ENCODE results near the gene CSTF1. TPM values are rescaled to one million over a fixed set of nuclear protein-coding genes. Genes with fewer than 3 reads are reported as not detected.

CSTF1 gene
- polyA plus RNA-seq, 1 of the 3 experiments (the other 2 are of a cell fraction): 23.4 TPM

- Histone ChIP-seq H3K9ac (no peak overlapping the region), H3K4me2 (no peak overlapping the region), H2AFZ (ENCODE audit: low read depth) (peak overlapping the region; percentile 83; the same call in 1 of the 2 replicates), H3K27ac (ENCODE audit: low read depth in 2 of 2, low read length in 1 of 2) (no peak overlapping the region), H3K4me3 (ENCODE audit: low read depth in 2 of 2, low read length in 1 of 2) (no peak overlapping the region), H3F3A (replicated peaks; ENCODE audit: insufficient read depth) (no peaks in the 10 kb centered on the region), H4K20me1 (ENCODE audit: insufficient read depth) (no peaks in the 10 kb centered on the region), H3K36me3 (replicated peaks in 1 of 2; ENCODE audit: control insufficient read depth in 1 of 2, insufficient read depth in 2 of 2, low read length in 1 of 2) (no peaks in the 10 kb centered on the region), H3K27me3 (ENCODE audit: insufficient read depth) (no peaks in the 10 kb centered on the region), H3K79me2 (ENCODE audit: insufficient read depth) (no peaks in the 10 kb centered on the region), H3K9me3 (no peaks in the 10 kb centered on the region), H3K9me2 (no peaks in the 10 kb centered on the region), H3K4me1 (ENCODE audit: control insufficient read depth in 1 of 2, insufficient read depth in 2 of 2, low read depth in 1 of 2, low read length in 1 of 2) (no peaks in the 10 kb centered on the region; a peak in 1 of 4 replicates)
- ChIA-PET CTCF (no interaction called here), POLR2A (no interaction called here)
- DNase-seq: no peak
- TF ChIP-seq, protein P1, sequence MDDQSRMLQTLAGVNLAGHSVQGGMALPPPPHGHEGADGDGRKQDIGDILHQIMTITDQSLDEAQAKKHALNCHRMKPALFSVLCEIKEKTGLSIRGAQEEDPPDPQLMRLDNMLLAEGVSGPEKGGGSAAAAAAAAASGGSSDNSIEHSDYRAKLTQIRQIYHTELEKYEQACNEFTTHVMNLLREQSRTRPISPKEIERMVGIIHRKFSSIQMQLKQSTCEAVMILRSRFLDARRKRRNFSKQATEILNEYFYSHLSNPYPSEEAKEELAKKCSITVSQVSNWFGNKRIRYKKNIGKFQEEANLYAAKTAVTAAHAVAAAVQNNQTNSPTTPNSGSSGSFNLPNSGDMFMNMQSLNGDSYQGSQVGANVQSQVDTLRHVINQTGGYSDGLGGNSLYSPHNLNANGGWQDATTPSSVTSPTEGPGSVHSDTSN (IDR thresholded peaks at IDR 0.05): no peak
- TF ChIP-seq EZH2phosphoT487 (IDR thresholded peaks at IDR 0.05; ENCODE audit: borderline replicate concordance, low read depth) (no peak), EP300 (IDR thresholded peaks at IDR 0.05; ENCODE audit: borderline replicate concordance in 1 of 2, low read depth in 1 of 2, low read length in 1 of 2) (no peak), MXI1 (IDR thresholded peaks at IDR 0.05; ENCODE audit: low read depth, low read length) (no peak), RCOR1 (IDR thresholded peaks at IDR 0.05; ENCODE audit: low read length) (no peak), RAD21 (IDR thresholded peaks at IDR 0.05; ENCODE audit: low read length) (no peak), JUND (IDR thresholded peaks at IDR 0.05) (no peak), MEF2A (IDR thresholded peaks at IDR 0.05; ENCODE audit: borderline replicate concordance, low read depth) (no peak), SIN3A (IDR thresholded peaks at IDR 0.05; ENCODE audit: borderline replicate concordance, low read depth, low read length) (no peak), POLR2AphosphoS5 (IDR thresholded peaks at IDR 0.05; ENCODE audit: low read depth, low read length) (no peak), RXRA (IDR thresholded peaks at IDR 0.05; ENCODE audit: borderline replicate concordance, low read depth) (no peak), YY1 (IDR thresholded peaks at IDR 0.05; ENCODE audit: low read depth) (no peak), GATA2 (CRISPR knock-in tag; IDR thresholded peaks at IDR 0.05) (no peak), TCF12 (IDR thresholded peaks at IDR 0.05) (no peak), SMC3 (IDR thresholded peaks at IDR 0.05; ENCODE audit: low read depth, low read length) (no peak), GABPA (IDR thresholded peaks at IDR 0.05; ENCODE audit: low read depth) (no peak), REST (IDR thresholded peaks at IDR 0.05; ENCODE audit: low read depth, low read length) (no peak)
- TF ChIP-seq, protein P2, sequence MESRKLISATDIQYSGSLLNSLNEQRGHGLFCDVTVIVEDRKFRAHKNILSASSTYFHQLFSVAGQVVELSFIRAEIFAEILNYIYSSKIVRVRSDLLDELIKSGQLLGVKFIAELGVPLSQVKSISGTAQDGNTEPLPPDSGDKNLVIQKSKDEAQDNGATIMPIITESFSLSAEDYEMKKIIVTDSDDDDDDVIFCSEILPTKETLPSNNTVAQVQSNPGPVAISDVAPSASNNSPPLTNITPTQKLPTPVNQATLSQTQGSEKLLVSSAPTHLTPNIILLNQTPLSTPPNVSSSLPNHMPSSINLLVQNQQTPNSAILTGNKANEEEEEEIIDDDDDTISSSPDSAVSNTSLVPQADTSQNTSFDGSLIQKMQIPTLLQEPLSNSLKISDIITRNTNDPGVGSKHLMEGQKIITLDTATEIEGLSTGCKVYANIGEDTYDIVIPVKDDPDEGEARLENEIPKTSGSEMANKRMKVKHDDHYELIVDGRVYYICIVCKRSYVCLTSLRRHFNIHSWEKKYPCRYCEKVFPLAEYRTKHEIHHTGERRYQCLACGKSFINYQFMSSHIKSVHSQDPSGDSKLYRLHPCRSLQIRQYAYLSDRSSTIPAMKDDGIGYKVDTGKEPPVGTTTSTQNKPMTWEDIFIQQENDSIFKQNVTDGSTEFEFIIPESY (IDR thresholded peaks at IDR 0.05; ENCODE audit: borderline replicate concordance, low read depth): no peak
- TF ChIP-seq, protein P3, sequence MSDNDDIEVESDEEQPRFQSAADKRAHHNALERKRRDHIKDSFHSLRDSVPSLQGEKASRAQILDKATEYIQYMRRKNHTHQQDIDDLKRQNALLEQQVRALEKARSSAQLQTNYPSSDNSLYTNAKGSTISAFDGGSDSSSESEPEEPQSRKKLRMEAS (IDR thresholded peaks at IDR 0.05; ENCODE audit: low read depth): no peak
- TF ChIP-seq, protein P4, sequence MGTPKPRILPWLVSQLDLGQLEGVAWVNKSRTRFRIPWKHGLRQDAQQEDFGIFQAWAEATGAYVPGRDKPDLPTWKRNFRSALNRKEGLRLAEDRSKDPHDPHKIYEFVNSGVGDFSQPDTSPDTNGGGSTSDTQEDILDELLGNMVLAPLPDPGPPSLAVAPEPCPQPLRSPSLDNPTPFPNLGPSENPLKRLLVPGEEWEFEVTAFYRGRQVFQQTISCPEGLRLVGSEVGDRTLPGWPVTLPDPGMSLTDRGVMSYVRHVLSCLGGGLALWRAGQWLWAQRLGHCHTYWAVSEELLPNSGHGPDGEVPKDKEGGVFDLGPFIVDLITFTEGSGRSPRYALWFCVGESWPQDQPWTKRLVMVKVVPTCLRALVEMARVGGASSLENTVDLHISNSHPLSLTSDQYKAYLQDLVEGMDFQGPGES (IDR thresholded peaks at IDR 0.05; ENCODE audit: low read depth, low read length): no peak
- WGBS (ENCODE audit: low lambda C conversion rate): 66% methylated on average over 4 of the region's 4 CpGs
These were observed 37.5 kb downstream of the CSTF1 start for GRCh38 chr20:56429941-56430340.
